K562 (cell line): ENCODE measurements around the gene CFAP141. TPM values are rescaled to one million over a fixed set of nuclear protein-coding genes. Genes with fewer than 3 reads are reported as not detected.

Experiments
- ATAC-seq: fragments of 200-7000 bp; cut with Tn5 transposase; 3 replicates; pipeline ENCODE4 v1.9.1; 2020; ENCODE audit warnings: moderate library complexity
- BruUV-seq: library from RNA; stranded (reverse); fragments of 400-500 nt; replicated peaks from 2 replicates; lab custom pipeline; 2021; lab: Mats Ljungman, UMichigan
- CTCF ChIA-PET: fragments of 300-600 bp; formaldehyde crosslinking; extraction: SDS; loops from one replicate; lab custom pipeline; 2021; ENCODE audit warnings: low intra/inter-chr PET ratio; lab: Yijun Ruan, JAX
- POLR2A ChIA-PET: fragments of 300-600, 350-650 bp; sonication (Branson Sonifier 250); formaldehyde crosslinking; extraction: SDS; loops from one replicate; lab custom pipeline; 2021; ENCODE audit warnings: antibody characterized with exemption, inconsistent platforms; lab: Yijun Ruan, JAX
- DNase-seq, 4 experiments: peaks; one replicate each; pipeline versions ENCODE4 v3.0.0 to v3.0.0-alpha.2; 2011 to 2018; ENCODE audit warnings: low spot score in 3 of 4, mixed read lengths in 3 of 4; ENCODE audit errors: extremely low read depth in 1 of 4
- FAIRE-seq: peaks from 2 replicates; lab custom pipeline; 2011; peaks lifted over from hg19 to GRCh38; lab: Jason Lieb, UNC
- H2AFZ ChIP-seq: 2 replicates; pipeline ENCODE4 v1.6.0; 2011; ENCODE audit warnings: low read depth, low read length, control low read depth, inconsistent platforms
- H3K27ac ChIP-seq: fragments of 200-600 bp; 3 replicates; pipeline ENCODE4 v1.8.0; 2011; ENCODE audit warnings: low read depth, mild to moderate bottlenecking, control low read depth, inconsistent platforms, low read length, moderate library complexity, mixed read lengths; ENCODE audit errors: extremely low read depth
- H3K27me3 ChIP-seq, 2 experiments: fragments of 300-600 bp in 1 of 2; 2 replicates in 1 of 2; 3 replicates in 1 of 2; pipeline versions ENCODE4 v1.6.0 to v1.8.0; 2011; ENCODE audit warnings: inconsistent platforms in 2 of 2, low read length in 2 of 2, mild to moderate bottlenecking in 1 of 2, mixed read lengths in 1 of 2, moderate library complexity in 1 of 2; ENCODE audit not compliant: control insufficient read depth in 2 of 2, insufficient read depth in 2 of 2
- H3K36me3 ChIP-seq: fragments of 300-600 bp; 3 replicates; pipeline ENCODE4 v1.8.0; 2011; ENCODE audit warnings: mild to moderate bottlenecking, low read length, inconsistent platforms; ENCODE audit not compliant: control insufficient read depth, insufficient read depth
- H3K4me1 ChIP-seq, 2 experiments: fragments of 200-600 bp in 1 of 2; replicated peaks in 1 of 2; 2 replicates in 1 of 2; 3 replicates in 1 of 2; pipeline versions ENCODE4 v1.5.1 to v1.8.0; 2011; ENCODE audit warnings: inconsistent platforms in 2 of 2, low read length in 2 of 2, mild to moderate bottlenecking in 1 of 2, mixed read lengths in 1 of 2, moderate library complexity in 1 of 2; ENCODE audit not compliant: control insufficient read depth in 2 of 2, insufficient read depth in 2 of 2
- H3K4me2 ChIP-seq: 2 replicates; pipeline ENCODE4 v1.6.1; 2011; ENCODE audit warnings: low read length, control low read depth, inconsistent platforms, mixed read lengths; ENCODE audit not compliant: insufficient read depth
- H3K4me3 ChIP-seq: fragments of 200-600 bp; sonication (generic), shearing (Covaris generic); 2 replicates; pipeline ENCODE4 v1.5.1; 2016; ENCODE audit warnings: control low read depth, inconsistent platforms
- H3K79me2 ChIP-seq: fragments of 200-600 bp; 3 replicates; pipeline ENCODE4 v1.8.0; 2011; ENCODE audit warnings: low read length, inconsistent platforms; ENCODE audit not compliant: control insufficient read depth, insufficient read depth
- H3K9ac ChIP-seq, 2 experiments: 2 replicates each; pipeline versions ENCODE4 v1.6.0 to v1.6.1; 2011; ENCODE audit warnings: low read depth in 2 of 2, low read length in 2 of 2, control low read depth in 1 of 2, inconsistent platforms in 1 of 2, mild to moderate bottlenecking in 1 of 2, mixed read lengths in 1 of 2; ENCODE audit not compliant: insufficient read depth in 1 of 2
- H3K9me1 ChIP-seq: one replicate; pipeline ENCODE4 v1.6.0; 2011; ENCODE audit warnings: inconsistent platforms, mild to moderate bottlenecking, low read length, moderate library complexity; ENCODE audit not compliant: control insufficient read depth, insufficient read depth
- H3K9me3 ChIP-seq: replicated peaks from 2 replicates; pipeline ENCODE4 v1.5.1; 2011; ENCODE audit warnings: low read depth, low read length, inconsistent platforms; ENCODE audit not compliant: control insufficient read depth, insufficient read depth
- H4K20me1 ChIP-seq: replicated peaks from 2 replicates; pipeline ENCODE4 v1.6.1; 2011; ENCODE audit warnings: low read length, inconsistent platforms, mixed read lengths; ENCODE audit not compliant: control insufficient read depth, insufficient read depth
- HDAC1 ChIP-seq, 2 experiments: fragments of 450-650 bp; IDR thresholded peaks; 2 replicates each; pipeline ENCODE4 v1.6.1; 2016 to 2017; ENCODE audit warnings: inconsistent platforms in 1 of 2, mild to moderate bottlenecking in 1 of 2, moderate library complexity in 1 of 2
- HEY1 ChIP-seq: fragments of 250-450 bp; sonication (Bioruptor Pico); IDR thresholded peaks from 2 replicates; pipeline ENCODE4 v1.5.0; 2020; ENCODE audit warnings: mild to moderate bottlenecking, moderate library complexity, borderline replicate concordance
- MLLT1 ChIP-seq, 2 experiments: fragments of 450-650 bp; IDR thresholded peaks; 2 replicates each; pipeline ENCODE4 v1.6.1; 2016
- TCF7 ChIP-seq: sonication (generic); IDR thresholded peaks from 2 replicates; pipeline ENCODE4 v1.6.1; 2016; ENCODE audit warnings: antibody characterized with exemption, borderline replicate concordance
- TEAD4 ChIP-seq, 2 experiments: sonication (generic) in 1 of 2; formaldehyde crosslinking in 1 of 2; IDR thresholded peaks; 2 replicates each; pipeline versions ENCODE4 v1.6.1 to v1.8.0; 2012 to 2022; ENCODE audit warnings: borderline replicate concordance in 1 of 2, inconsistent platforms in 1 of 2, low read length in 1 of 2, mild to moderate bottlenecking in 1 of 2, missing genetic modification reagents in 1 of 2
- THAP12 ChIP-seq: fragments of 250-450 bp; sonication (Bioruptor Pico); IDR thresholded peaks from 2 replicates; pipeline ENCODE4 v1.9.0; 2021; ENCODE audit warnings: mild to moderate bottlenecking, inconsistent platforms
- TRIM24 ChIP-seq, 2 experiments: fragments of 450-650 bp; IDR thresholded peaks; 2 replicates each; pipeline ENCODE4 v1.6.1; 2016
- ZNF253 ChIP-seq: fragments of 250-450 bp; sonication (Bioruptor Pico); conservative IDR thresholded peaks from 2 replicates; pipeline ENCODE4 v1.6.1; 2021; ENCODE audit warnings: mild to moderate bottlenecking
- ZNF551 ChIP-seq: fragments of 250-450 bp; sonication (Bioruptor Pico); IDR thresholded peaks from 2 replicates; pipeline ENCODE4 v1.5.0; 2021; ENCODE audit warnings: mild to moderate bottlenecking, moderate library complexity
- in situ Hi-C: fragments of 300-500 bp; cut with MboI; formaldehyde crosslinking; loops from 4 replicates; pipeline ENCODE4 v1.15.0; 2018; ENCODE audit warnings: inconsistent platforms, mixed read lengths
- intact Hi-C: fragments of 100-400 bp; cut with micrococcal nuclease; formaldehyde crosslinking; loops from 2 replicates; pipeline ENCODE4 v1.14.2; 2022
- polyA plus RNA-seq, 8 experiments: library from polyadenylated mRNA; depleted of rRNA in 4 of 8; stranded (reverse) in 5 of 8; unstranded in 3 of 8; fragments of >200 nt; fragmentation: Nextera tagmentation in 2 of 8; fragmentation: Illumina TruSeq in 1 of 8; extraction: Ambion mirVana in 2 of 8; extraction: Trizol in 1 of 8; gene quantifications; 2 replicates each; pipeline versions ENCODE4 v1.2.1 to v1.2.3, GENCODE V29; 2011 to 2014; ENCODE audit warnings: inconsistent platforms in 1 of 8, missing spikeins in 1 of 8
- total RNA-seq, 7 experiments: library from RNA; depleted of rRNA in 6 of 7; stranded (reverse); fragments of >200 nt in 6 of 7; fragmentation: Illumina TruSeq in 2 of 7; extraction: Trizol in 2 of 7; gene quantifications; 2 replicates each; pipeline versions ENCODE4 v1.2.1 to v1.2.3, GENCODE V29; 2011 to 2021; ENCODE audit warnings: low replicate concordance in 1 of 7
- TF ChIP-seq, protein P1 (sequence below), 2 experiments: IDR thresholded peaks in 1 of 2; conservative IDR thresholded peaks in 1 of 2; 2 replicates each; pipeline ENCODE4 v1.6.1; 2016; ENCODE audit warnings: low read depth in 2 of 2, mild to moderate bottlenecking in 1 of 2, missing compliant biosample characterization in 1 of 2, missing genetic modification characterization in 1 of 2, moderate library complexity in 1 of 2
- TF ChIP-seq, protein P2 (sequence below): conservative IDR thresholded peaks from 2 replicates; pipeline ENCODE4 v1.6.1; 2011; ENCODE audit warnings: low read depth, mild to moderate bottlenecking, low read length; ENCODE audit not compliant: control insufficient read depth

Gene CFAP141
- total and polyA plus RNA-seq, 9 of the 15 experiments (the other 6 are each of a cell fraction or from before 2014, with no cell fraction given) = not detected

- TF ChIP-seq, protein P1, sequence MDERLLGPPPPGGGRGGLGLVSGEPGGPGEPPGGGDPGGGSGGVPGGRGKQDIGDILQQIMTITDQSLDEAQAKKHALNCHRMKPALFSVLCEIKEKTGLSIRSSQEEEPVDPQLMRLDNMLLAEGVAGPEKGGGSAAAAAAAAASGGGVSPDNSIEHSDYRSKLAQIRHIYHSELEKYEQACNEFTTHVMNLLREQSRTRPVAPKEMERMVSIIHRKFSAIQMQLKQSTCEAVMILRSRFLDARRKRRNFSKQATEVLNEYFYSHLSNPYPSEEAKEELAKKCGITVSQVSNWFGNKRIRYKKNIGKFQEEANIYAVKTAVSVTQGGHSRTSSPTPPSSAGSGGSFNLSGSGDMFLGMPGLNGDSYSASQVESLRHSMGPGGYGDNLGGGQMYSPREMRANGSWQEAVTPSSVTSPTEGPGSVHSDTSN (CRISPR knock-in tag; IDR thresholded peaks at IDR 0.05; ENCODE audit: low read depth) = no peak
- TF ChIP-seq, protein P1 (tag; conservative IDR thresholded peaks at IDR 0.05; ENCODE audit: low read depth) = no peak
- TF ChIP-seq ZNF551 (CRISPR knock-in tag) = no peak
- no peak for TF ChIP-seq TRIM24 (IDR thresholded peaks at IDR 0.05)
- TF ChIP-seq TEAD4 (IDR thresholded peaks at IDR 0.05; ENCODE audit: low read length) = no peak
- TF ChIP-seq TEAD4 (CRISPR knock-in tag; IDR thresholded peaks at IDR 0.05; ENCODE audit: borderline replicate concordance) = no peak
- no peak for TF ChIP-seq ZNF253 (CRISPR knock-in tag)
These were observed 35.4 kb downstream of the CFAP141 start (continued) for GRCh38 chr1:154170547-154171222.

GRCh38 chr1:154167461-154167860, 38.7 kb downstream of the CFAP141 start:
- H3K9ac ChIP-seq = no peak overlapping the region
- BruUV-seq = no TSS peak
- in situ Hi-C loops = no loop called here
- H3K4me2 ChIP-seq = no peak overlapping the region
- no peaks in the 10 kb centered on the region for H3K9me3 ChIP-seq
- POLR2A ChIA-PET = interaction anchor here (3.8 to 4.0 kb wide), 2 partner anchors 10 kb away, joined by 17 to 26 read pairs; no protein-coding TSS in a partner anchor
- peaks cover 97% of the 10 kb centered on the region for H3K36me3 ChIP-seq
- no peak overlapping the region for H2AFZ ChIP-seq
- CTCF ChIA-PET = no interaction called here
- H3K4me1 ChIP-seq = no peaks in the 10 kb centered on the region
- no peak overlapping the region for H3K27ac ChIP-seq
- H3K4me3 ChIP-seq = no peak overlapping the region
- DNase-seq (no peak), ATAC-seq (no peak), FAIRE-seq (no peak)
- H3K9me1 ChIP-seq = no peaks in the 10 kb centered on the region
- H3K27me3 ChIP-seq = no peaks in the 10 kb centered on the region
- intact Hi-C loops = no loop called here
- peaks cover 9% of the 10 kb centered on the region; the same call in 2 of the 3 replicates for H3K79me2 ChIP-seq
- 0 out of 2 replicates have a peak, but pooled peaks cover 3% of the 10 kb centered on the region for H4K20me1 ChIP-seq
- no peak for TF ChIP-seq HDAC1 (IDR thresholded peaks at IDR 0.05)
- TF ChIP-seq, protein P2, sequence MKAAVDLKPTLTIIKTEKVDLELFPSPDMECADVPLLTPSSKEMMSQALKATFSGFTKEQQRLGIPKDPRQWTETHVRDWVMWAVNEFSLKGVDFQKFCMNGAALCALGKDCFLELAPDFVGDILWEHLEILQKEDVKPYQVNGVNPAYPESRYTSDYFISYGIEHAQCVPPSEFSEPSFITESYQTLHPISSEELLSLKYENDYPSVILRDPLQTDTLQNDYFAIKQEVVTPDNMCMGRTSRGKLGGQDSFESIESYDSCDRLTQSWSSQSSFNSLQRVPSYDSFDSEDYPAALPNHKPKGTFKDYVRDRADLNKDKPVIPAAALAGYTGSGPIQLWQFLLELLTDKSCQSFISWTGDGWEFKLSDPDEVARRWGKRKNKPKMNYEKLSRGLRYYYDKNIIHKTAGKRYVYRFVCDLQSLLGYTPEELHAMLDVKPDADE = no peak
- no peak for TF ChIP-seq THAP12 (CRISPR knock-in tag)
- TF ChIP-seq MLLT1 (IDR thresholded peaks at IDR 0.05) = no peak
- no peak for TF ChIP-seq HEY1 (CRISPR knock-in tag)
- no peak for TF ChIP-seq TCF7
